ENCODE data around the gene MAP10.

Gene MAP10

GRCh38 chr1:232797856-232798510 lies 7.2 kb upstream of the MAP10 start:
- H3K36me3 ChIP-seq (replicated peaks; ENCODE audit: low read depth, low read length): no peaks in the 10 kb centered on the region
- H3K4me3 ChIP-seq (ENCODE audit: low read length): no peak overlapping the region
- no peak overlapping the region for H2AFZ ChIP-seq (ENCODE audit: low read depth, low read length)
- no peak overlapping the region for H3K4me2 ChIP-seq (ENCODE audit: low read length)
- H4K20me1 ChIP-seq (ENCODE audit: insufficient read depth, low read length): no peaks in the 10 kb centered on the region
- no peak for TF ChIP-seq EZH2phosphoT487 (IDR thresholded peaks at IDR 0.05; ENCODE audit: low read depth)
- TF ChIP-seq, protein P1, sequence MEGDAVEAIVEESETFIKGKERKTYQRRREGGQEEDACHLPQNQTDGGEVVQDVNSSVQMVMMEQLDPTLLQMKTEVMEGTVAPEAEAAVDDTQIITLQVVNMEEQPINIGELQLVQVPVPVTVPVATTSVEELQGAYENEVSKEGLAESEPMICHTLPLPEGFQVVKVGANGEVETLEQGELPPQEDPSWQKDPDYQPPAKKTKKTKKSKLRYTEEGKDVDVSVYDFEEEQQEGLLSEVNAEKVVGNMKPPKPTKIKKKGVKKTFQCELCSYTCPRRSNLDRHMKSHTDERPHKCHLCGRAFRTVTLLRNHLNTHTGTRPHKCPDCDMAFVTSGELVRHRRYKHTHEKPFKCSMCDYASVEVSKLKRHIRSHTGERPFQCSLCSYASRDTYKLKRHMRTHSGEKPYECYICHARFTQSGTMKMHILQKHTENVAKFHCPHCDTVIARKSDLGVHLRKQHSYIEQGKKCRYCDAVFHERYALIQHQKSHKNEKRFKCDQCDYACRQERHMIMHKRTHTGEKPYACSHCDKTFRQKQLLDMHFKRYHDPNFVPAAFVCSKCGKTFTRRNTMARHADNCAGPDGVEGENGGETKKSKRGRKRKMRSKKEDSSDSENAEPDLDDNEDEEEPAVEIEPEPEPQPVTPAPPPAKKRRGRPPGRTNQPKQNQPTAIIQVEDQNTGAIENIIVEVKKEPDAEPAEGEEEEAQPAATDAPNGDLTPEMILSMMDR (IDR thresholded peaks at IDR 0.05; ENCODE audit: low read depth, low read length): no peak
- no peaks in the 10 kb centered on the region for H3K9me3 ChIP-seq (ENCODE audit: insufficient read depth, low read length)
- no peak overlapping the region for H3K9ac ChIP-seq (ENCODE audit: low read length)
- H3K79me2 ChIP-seq (ENCODE audit: low read length): no peaks in the 10 kb centered on the region
- no peak overlapping the region for H3K27ac ChIP-seq (ENCODE audit: low read length)
- H3K27me3 ChIP-seq (ENCODE audit: low read depth, low read length): no peaks in the 10 kb centered on the region
- no peaks in the 10 kb centered on the region for H3K4me1 ChIP-seq (ENCODE audit: low read length)

GRCh38 chr1:232798920-232799319 lies 6.3 kb upstream of the MAP10 start:
- Histone ChIP-seq H2AFZ (ENCODE audit: low read depth, low read length) (no peak overlapping the region), H3K9ac (ENCODE audit: low read length) (no peak overlapping the region), H3K36me3 (replicated peaks; ENCODE audit: low read depth, low read length) (no peaks in the 10 kb centered on the region), H4K20me1 (ENCODE audit: insufficient read depth, low read length) (no peaks in the 10 kb centered on the region), H3K4me1 (ENCODE audit: low read length) (no peaks in the 10 kb centered on the region), H3K9me3 (ENCODE audit: insufficient read depth, low read length) (no peaks in the 10 kb centered on the region), H3K79me2 (ENCODE audit: low read length) (no peaks in the 10 kb centered on the region), H3K27me3 (ENCODE audit: low read depth, low read length) (no peaks in the 10 kb centered on the region), H3K4me2 (ENCODE audit: low read length) (no peak overlapping the region), H3K27ac (ENCODE audit: low read length) (no peak overlapping the region), H3K4me3 (ENCODE audit: low read length) (no peak overlapping the region)
- no peak for TF ChIP-seq EZH2phosphoT487 (IDR thresholded peaks at IDR 0.05; ENCODE audit: low read depth)
- TF ChIP-seq, protein P1 (IDR thresholded peaks at IDR 0.05; ENCODE audit: low read depth, low read length): no peak

- Histone ChIP-seq H3K4me3 (ENCODE audit: low read length) (peak overlapping the region; percentile 86), H3K9me3 (ENCODE audit: insufficient read depth, low read length) (no peaks in the 10 kb centered on the region), H3K4me1 (ENCODE audit: low read length) (peaks cover 9% of the 10 kb centered on the region; the same call in 1 of the 2 replicates), H3K79me2 (ENCODE audit: low read length) (no peaks in the 10 kb centered on the region), H2AFZ (ENCODE audit: low read depth, low read length) (no peak overlapping the region), H3K36me3 (replicated peaks; ENCODE audit: low read depth, low read length) (peaks cover 5% of the 10 kb centered on the region), H3K27me3 (ENCODE audit: low read depth, low read length) (no peaks in the 10 kb centered on the region), H3K27ac (ENCODE audit: low read length) (no peak overlapping the region), H3K9ac (ENCODE audit: low read length) (no peak overlapping the region), H4K20me1 (ENCODE audit: insufficient read depth, low read length) (no peaks in the 10 kb centered on the region), H3K4me2 (ENCODE audit: low read length) (peak overlapping the region; percentile 82)
- TF ChIP-seq EZH2phosphoT487 (IDR thresholded peaks at IDR 0.05; ENCODE audit: low read depth): no peak
- TF ChIP-seq, protein P1 (IDR thresholded peaks at IDR 0.05; ENCODE audit: low read depth, low read length): no peak
Observed at GRCh38 chr1:232806186-232806510, 932 bp downstream of the MAP10 start.

- H3K36me3 ChIP-seq (replicated peaks; ENCODE audit: low read depth, low read length): no peaks in the 10 kb centered on the region
- no peak overlapping the region for H3K27ac ChIP-seq (ENCODE audit: low read length)
- H3K79me2 ChIP-seq (ENCODE audit: low read length): no peaks in the 10 kb centered on the region
- no peak overlapping the region for H3K4me3 ChIP-seq (ENCODE audit: low read length)
- no peak overlapping the region for H3K4me2 ChIP-seq (ENCODE audit: low read length)
- H3K9ac ChIP-seq (ENCODE audit: low read length): no peak overlapping the region
- no peaks in the 10 kb centered on the region for H4K20me1 ChIP-seq (ENCODE audit: insufficient read depth, low read length)
- TF ChIP-seq, protein P1 (IDR thresholded peaks at IDR 0.05; ENCODE audit: low read depth, low read length): no peak
- TF ChIP-seq EZH2phosphoT487 (IDR thresholded peaks at IDR 0.05; ENCODE audit: low read depth): no peak
- no peaks in the 10 kb centered on the region for H3K9me3 ChIP-seq (ENCODE audit: insufficient read depth, low read length)
- H3K4me1 ChIP-seq (ENCODE audit: low read length): peaks cover 26% of the 10 kb centered on the region
- no peaks in the 10 kb centered on the region for H3K27me3 ChIP-seq (ENCODE audit: low read depth, low read length)
- no peak overlapping the region for H2AFZ ChIP-seq (ENCODE audit: low read depth, low read length)
Observed at GRCh38 chr1:232810856-232811255, 5.6 kb downstream of the MAP10 start.
